AG09309 (cell line): Measurements from ENCODE around the gene APOC1.

ENCODE experiments used
- DNase-seq: peaks from one replicate; pipeline ENCODE4 v3.0.0-alpha.2; 2010; ENCODE audit warnings: low read depth
- H3K4me3 ChIP-seq: 2 replicates; pipeline ENCODE4 v1.5.1; 2011; ENCODE audit warnings: mild to moderate bottlenecking, low read depth, low read length, moderate library complexity; ENCODE audit not compliant: control insufficient read depth
- CTCF ChIP-seq: IDR thresholded peaks from 2 replicates; pipeline ENCODE4 v1.5.1; 2011; ENCODE audit warnings: mild to moderate bottlenecking, low read depth, low read length, inconsistent platforms; ENCODE audit not compliant: insufficient read depth, control insufficient read depth; ENCODE audit errors: missing control alignments

Gene APOC1

GRCh38 chr19:44943801-44944249, 29.4 kb downstream of the APOC1 start:
- DNase-seq, result no peak
- H3K4me3 ChIP-seq, result no peak overlapping the region

DNA sequence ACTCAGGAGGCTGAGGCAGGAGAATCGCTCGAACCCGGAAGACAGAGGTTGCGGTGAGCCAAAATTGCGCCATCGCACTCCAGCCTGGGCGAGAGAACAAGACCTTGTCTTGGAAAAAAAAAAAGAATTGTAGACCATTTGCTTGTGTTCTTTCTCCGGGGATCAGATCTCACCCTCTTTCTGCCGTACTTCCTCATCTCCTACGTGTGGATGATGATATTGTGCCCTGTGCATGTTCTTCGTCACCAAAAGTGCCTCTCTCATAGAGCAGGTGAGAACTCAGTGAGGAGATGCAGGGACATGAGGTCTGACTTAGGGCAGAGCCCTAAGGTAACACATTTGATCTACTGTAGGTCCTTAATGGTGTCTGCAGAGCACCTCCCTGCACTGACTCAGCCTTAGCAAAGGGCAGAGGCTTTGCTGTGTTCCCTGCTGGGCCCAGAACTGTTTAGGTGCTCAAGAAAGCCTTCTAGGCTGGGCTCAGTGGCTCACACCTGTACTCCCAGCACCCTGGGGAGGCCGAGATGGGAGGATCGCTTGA, 32.7 kb downstream of the APOC1 start:
- DNase-seq, result no peak
- no peak for TF ChIP-seq CTCF

More at GRCh38 chr19:44943801-44944249, 29.4 kb downstream of the APOC1 start:
- no peak for TF ChIP-seq CTCF

DNA sequence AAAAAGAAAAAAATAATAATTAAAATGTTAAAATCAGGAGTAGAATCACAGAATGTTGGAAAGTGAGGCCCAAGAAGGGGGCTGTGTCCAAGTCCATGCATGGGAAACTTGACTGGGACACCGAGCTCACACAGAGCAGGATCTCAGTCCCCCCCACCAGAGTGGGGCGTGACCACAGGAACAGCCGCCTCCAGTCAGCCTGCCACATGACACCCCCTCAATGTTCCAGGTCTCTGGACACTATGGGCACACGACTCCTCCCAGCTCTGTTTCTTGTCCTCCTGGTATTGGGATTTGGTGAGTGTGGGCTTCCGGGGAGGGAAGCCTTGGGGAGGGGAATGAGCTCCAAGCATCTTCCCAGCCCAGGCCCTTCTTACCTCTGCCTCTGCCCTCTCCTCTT, 33.8 kb downstream of the APOC1 start:
- no peak for DNase-seq
- H3K4me3 ChIP-seq, result no peak overlapping the region
- no peak for TF ChIP-seq CTCF

More for the DNA sequence above, 32.7 kb downstream of the APOC1 start:
- no peak overlapping the region for H3K4me3 ChIP-seq

- no peak overlapping the region for H3K4me3 ChIP-seq
- no peak for DNase-seq
- TF ChIP-seq CTCF, result no peak
Observed at GRCh38 chr19:44948763-44949374, 34.5 kb downstream of the APOC1 start.

GRCh38 chr19:44949550-44949949, 35.1 kb downstream of the APOC1 start:
- H3K4me3 ChIP-seq, result no peak overlapping the region
- no peak for DNase-seq
- no peak for TF ChIP-seq CTCF

GRCh38 chr19:44951179-44952159, 37.1 kb downstream of the APOC1 start:
- DNase-seq, result peak; percentile 52
- peak; percentile 84 for TF ChIP-seq CTCF
- H3K4me3 ChIP-seq, result no peak overlapping the region
